Gastrocnemius medialis (tissue), 4 donors: ENCODE results near the gene FYN.

Experiments used
- CTCF ChIP-seq, 5 experiments: fragments of 450-650 bp in 3 of 5; fragments of 200-600 bp in 2 of 5; sonication (generic) in 2 of 5; IDR thresholded peaks in 4 of 5; conservative IDR thresholded peaks in 1 of 5; 1 replicate in 4 of 5; 2 replicates in 1 of 5; pipeline ENCODE4 v1.5.1; 2016 to 2019; ENCODE audit warnings: antibody characterized with exemption in 5 of 5, mild to moderate bottlenecking in 3 of 5, moderate library complexity in 3 of 5
- POLR2A ChIP-seq, 2 donors: fragments of 450-650 bp; IDR thresholded peaks; one replicate each; pipeline ENCODE4 v1.6.1; 2017; ENCODE audit warnings: antibody characterized with exemption in 2 of 2, mild to moderate bottlenecking in 2 of 2, moderate library complexity in 2 of 2

GRCh38 chr6:111884068-111884467 lies 10.8 kb upstream of the FYN start:
- TF ChIP-seq CTCF (IDR thresholded peaks at IDR 0.05 in 4 of 5, conservative IDR thresholded peaks at IDR 0.05 in 1 of 5) (no peak), POLR2A (IDR thresholded peaks at IDR 0.05) (no peak)
